GM19023 (cell line): Measurements from ENCODE around the gene WDR46.
"Not testable (repeated sequence)": the region's sequence is repeated elsewhere in the genome, so short reads cannot be mapped to it uniquely, and the experiment has no call there.

Experiments
- ATAC-seq: cut with Tn5 transposase; IDR thresholded peaks from one replicate; pipeline ENCODE4 v1.9.1; 2021; ENCODE audit warnings: mild to moderate bottlenecking, moderate library complexity; ENCODE audit not compliant: unreplicated experiment

WDR46 gene

DNA sequence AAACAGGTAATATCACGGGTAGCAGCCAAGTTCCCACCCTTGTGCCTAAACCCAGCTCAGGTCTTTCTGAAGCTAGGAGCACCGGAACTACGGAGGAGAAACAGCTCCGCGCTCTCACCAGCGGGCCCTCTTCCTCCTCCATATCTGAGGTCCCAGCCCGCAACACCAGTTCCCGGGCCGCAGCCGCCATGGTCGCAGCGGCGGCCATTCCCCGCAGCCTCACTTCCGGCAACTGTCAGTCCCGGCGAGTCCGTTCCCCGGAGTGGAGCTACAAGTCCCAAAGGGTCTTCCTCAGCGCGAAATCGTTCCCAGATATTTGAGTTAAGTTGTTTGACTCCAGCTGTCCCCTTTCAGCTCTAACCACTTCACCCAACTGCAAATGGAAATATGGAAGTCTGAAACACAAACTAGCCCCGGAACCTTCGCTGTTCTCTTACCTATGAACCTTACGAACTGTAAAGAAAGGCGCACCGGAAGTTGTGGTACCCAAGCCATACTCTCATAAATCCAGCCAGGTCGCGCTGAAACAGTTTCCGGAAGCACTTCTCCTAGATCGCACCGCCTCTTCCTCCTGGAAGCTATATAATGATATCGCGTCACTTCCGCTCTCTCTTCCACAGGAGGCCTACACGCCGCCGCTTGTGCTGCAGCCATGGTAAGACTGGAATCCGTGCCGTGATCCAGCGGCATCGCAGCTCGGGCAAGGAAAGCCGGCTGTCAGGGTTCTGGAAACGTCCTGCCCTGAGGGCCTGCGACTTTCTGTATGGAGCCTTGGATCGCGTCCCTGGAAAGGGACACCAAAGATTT, 17.4 kb downstream of the WDR46 start, which contains the start of the genes RPS18 and VPS52:
Gene RPS18, plus strand, starts transcription at position 608 of the 807 bp plus-strand sequence. Its CDS starts 45 bp downstream, at position 653.
Gene VPS52, minus strand, starts transcription at position 409 of the 807 bp plus-strand sequence. Its CDS starts 201 bp downstream, at position 208.
- ATAC-seq: peak; percentile 75

GRCh38 chr6:33271117-33271467, 17.9 kb downstream of the WDR46 start:
- peak; percentile 19 for ATAC-seq

GRCh38 chr6:33264015-33264414, 25.0 kb downstream of the WDR46 start:
- no peak for ATAC-seq

DNA sequence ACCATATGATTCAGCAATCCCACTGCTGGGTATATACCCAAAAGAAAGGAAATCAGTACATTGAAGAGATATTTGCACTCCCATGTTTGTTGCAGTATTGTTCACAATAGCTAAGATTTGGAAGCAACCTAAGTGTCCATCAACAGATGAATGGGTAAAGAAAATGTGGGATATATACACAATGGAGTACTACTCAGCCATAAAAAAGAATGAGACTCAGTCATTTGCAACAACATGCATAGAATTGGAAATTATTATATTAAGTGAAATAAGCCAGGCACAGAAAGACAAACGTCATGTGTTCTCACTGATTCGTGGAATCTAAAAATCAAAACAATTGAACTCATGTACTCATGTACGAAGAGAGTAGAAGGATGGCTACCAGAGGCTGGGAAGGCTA, 26.5 kb downstream of the WDR46 start:
- not testable (repeated sequence) for ATAC-seq

DNA sequence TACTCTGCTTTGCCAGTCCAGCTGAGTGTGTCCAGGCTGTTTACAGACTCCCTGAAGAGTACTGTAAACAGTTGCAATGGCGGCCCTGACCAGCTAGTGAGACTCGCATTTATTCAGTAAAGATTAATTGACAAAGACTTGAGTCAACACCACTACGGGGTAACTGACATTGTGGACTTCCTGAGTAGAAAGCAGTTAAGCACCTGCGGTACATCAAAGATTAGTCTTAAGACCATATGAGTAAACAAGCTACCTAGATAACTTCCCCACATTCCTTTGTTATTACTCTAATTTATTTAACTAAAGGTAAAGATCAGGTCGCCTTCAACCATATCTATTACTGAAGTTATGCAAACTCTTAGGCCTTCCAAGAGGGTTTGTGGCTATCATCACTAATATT, 30.0 kb downstream of the WDR46 start:
- ATAC-seq: no peak

DNA sequence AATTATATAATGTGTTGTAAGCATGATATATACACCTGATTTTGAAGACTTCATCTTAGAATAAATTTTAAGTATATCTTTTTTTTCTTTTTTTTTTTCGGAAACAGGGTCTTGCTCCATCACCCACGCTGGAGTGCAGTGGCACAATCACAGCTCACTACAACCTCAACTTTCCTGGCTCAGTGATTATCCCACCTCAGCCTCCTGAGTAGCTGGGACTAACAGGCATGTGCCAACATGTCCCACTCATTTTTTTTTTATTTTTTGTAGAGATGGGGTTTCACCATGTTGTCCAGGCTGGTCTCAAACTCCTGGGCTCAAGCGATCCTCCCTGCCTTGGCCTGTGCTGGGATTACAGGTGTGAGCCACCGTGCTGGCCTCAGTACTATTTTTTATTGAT, 34.4 kb downstream of the WDR46 start:
- ATAC-seq: no peak

- ATAC-seq: no peak
Observed at GRCh38 chr6:33252759-33253158, 36.3 kb downstream of the WDR46 start.

GRCh38 chr6:33251395-33252012, 37.5 kb downstream of the WDR46 start:
- no peak for ATAC-seq

DNA sequence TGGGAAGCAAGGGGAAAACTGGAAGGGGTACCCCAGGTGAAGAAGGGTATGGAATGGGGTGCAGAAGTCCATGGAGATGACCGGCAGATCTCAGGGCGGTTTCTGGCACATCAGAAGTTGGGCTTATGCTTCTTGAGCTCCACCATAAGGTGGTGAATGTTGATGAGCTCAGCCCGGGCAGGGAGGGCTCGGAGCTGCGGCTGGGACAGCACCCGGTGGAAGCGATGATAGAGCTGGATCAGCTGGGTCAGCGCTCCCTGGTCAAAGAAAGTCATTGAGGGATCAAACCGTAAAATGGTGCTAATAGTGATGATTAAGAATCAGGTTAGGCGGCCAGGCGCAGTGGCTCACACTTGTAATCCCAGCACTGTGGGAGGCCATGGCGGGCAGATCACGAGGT, 38.3 kb downstream of the WDR46 start:
- ATAC-seq: no peak

- ATAC-seq: no peak
Observed at GRCh38 chr6:33249732-33250630, 39.1 kb downstream of the WDR46 start.

DNA sequence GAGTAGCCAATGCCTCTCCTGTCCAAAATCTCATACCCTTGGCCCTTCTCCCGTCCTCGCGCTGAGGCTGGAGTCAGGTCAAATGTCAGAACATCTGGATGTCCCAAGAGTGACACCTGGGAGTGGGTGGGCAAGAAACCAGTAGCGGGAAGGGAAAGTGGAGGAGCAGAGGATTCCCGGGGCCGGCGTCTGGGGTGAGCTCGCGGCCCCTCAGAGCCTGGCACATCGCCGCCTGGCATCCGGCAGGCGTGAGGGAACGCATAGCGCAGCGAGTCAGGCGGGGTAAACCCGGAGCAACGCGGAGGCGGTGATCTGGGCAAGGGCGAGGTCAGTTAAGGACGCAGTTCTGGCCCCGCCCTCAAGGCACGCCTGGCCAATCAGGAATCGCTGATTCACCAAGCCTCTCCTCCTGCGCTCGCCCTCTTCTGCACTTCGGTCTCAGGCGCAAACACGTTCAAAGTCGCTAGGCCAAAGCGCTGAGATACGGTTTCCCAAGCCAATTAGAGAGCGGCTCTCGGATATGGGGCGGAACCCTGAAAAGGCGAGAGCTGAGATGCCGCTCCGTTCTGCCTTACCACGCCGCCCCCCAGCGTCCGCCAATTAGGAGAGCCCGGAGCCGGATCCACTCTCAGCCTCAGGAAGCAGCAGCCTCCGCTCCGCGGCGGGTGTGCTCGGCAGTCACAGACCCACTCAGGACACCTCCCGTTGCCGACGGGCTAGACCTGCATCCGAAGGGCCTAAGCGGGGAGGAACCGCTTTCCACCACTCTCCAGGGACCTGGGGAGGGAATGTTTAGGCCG, 39.9 kb downstream of the WDR46 start:
- ATAC-seq: peak; percentile 90

- no peak for ATAC-seq
Observed at GRCh38 chr6:33248643-33248931, 40.5 kb downstream of the WDR46 start.

- no peak for ATAC-seq
Observed at GRCh38 chr6:33247977-33248642, 40.9 kb downstream of the WDR46 start.

DNA sequence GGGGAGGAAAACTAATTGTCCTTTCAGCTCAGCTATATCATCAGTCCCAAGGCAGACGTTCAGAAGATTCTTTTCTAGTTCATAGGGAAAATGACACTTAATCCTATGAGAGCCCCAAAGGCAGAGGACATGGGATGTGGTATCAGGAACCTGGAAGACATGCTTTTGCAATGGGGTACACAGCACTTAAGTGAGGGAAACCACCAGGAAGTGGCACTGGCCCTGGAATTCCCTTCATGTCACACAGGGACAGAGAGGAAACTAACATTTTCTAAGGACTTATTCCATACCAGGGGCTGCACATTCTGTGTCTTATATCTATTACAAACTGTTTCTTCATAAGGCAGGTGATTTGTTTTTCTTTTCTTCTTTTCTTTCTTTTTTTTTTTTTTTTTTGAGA, 45.6 kb downstream of the WDR46 start:
- no peak for ATAC-seq

DNA sequence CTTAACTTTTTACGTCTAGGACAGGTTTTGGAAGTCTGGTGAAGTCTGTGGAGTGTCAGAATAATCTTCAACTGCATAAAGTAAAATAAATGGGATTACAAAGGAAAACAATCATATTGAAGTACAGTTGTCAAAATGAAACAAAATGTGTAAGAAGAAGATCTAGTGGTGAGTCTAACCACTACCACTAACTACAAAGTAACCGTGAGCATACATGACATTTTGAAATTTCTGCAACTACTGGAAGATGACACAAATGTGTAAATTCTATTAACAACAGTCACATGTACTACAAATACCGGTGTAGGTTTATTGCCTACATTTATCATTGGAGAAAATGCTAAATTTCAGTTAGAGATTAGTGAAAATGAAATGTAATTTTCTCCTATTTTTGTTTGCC, 47.1 kb downstream of the WDR46 start:
- no peak for ATAC-seq

- ATAC-seq: no peak
Observed at GRCh38 chr6:33237741-33238140, 51.3 kb downstream of the WDR46 start.

DNA sequence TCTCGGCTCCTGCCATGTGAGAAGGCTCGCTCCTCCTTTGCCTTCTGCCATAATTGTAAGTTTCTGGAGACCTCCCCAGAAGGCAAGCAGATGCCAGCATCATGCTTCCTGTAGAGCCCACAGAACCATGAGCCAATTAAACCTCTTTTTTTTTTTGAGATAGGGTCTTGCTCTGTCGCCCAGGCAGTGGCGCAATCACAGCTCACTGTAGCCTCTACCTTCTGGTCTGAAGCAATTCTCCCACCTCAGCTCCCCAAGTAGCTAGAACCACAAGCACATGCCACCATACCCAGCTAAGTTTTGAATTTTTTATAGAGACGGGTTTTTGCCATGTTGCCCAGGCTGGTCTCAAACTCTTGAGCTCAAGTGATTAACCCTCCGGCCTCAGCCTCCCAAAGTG, 52.2 kb downstream of the WDR46 start:
- no peak for ATAC-seq

- no peak for ATAC-seq
Observed at GRCh38 chr6:33236328-33236727, 52.7 kb downstream of the WDR46 start.

- ATAC-seq: no peak
Observed at GRCh38 chr6:33235221-33235634, 53.8 kb downstream of the WDR46 start.
